OCI-LY1 (cell line): ENCODE measurements around the gene HDAC6.

ENCODE experiments used
- CTCF ChIP-seq: fragments of 200-600 bp; sonication (generic), shearing (Covaris generic); IDR thresholded peaks from 2 replicates; pipeline ENCODE4 v1.5.1; 2017; ENCODE audit warnings: mild to moderate bottlenecking, antibody characterized with exemption, low read length, moderate library complexity, mixed read lengths
- EZH2 ChIP-seq: fragments of 200-600 bp; sonication (generic), shearing (Covaris generic); IDR thresholded peaks from 2 replicates; pipeline ENCODE4 v1.8.0; 2017; ENCODE audit warnings: borderline replicate concordance, mixed run types, mild to moderate bottlenecking, antibody characterized with exemption, low read length, moderate library complexity, mixed read lengths

- TF ChIP-seq CTCF: no peak
- no peak for TF ChIP-seq EZH2
These were observed 49.4 kb upstream of the HDAC6 start for GRCh38 chrX:48752498-48752897.
